ENCODE measurements around the gene SLC25A10. TPM values are rescaled to one million over a fixed set of nuclear protein-coding genes. Genes with fewer than 3 reads are reported as not detected.

SLC25A10 gene
- total RNA-seq, 1 experiment from 2014 or later: 106 TPM

GRCh38 chr17:81741594-81742452, 29.7 kb downstream of the SLC25A10 start:
- no peak for DNase-seq (ENCODE audit: low read depth)

Small RNA genes within 50 kb of the gene (small RNA-seq; reads per million reads assigned to genes)
- not detected for gene MIR6786

Other genes starting within 250 kb of the SLC25A10 start
- gene ACTG1, start 199.5 kb upstream of the SLC25A10 start, total RNA-seq (2014; rRNA removed; shearing (Covaris generic)): 4,314 and 7,335 TPM in 2 replicates
- gene FSCN2, start 183.9 kb upstream of the SLC25A10 start, total RNA-seq (2014; rRNA removed; shearing (Covaris generic)): 0.37 and 0.40 TPM in 2 replicates
- 28.7 and 31.6 TPM in 2 replicates for gene FAAP100, start 159.9 kb upstream of the SLC25A10 start, total RNA-seq (2014; rRNA removed; shearing (Covaris generic))
- 65.3 and 83.9 TPM in 2 replicates for gene NPLOC4, start 75.2 kb upstream of the SLC25A10 start, total RNA-seq (2014; rRNA removed; shearing (Covaris generic))
- 1.4 and 2.2 TPM in 2 replicates for gene TSPAN10, start 75.1 kb upstream of the SLC25A10 start, total RNA-seq (2014; rRNA removed; shearing (Covaris generic))
- 0.10 and 0.35 TPM in 2 replicates for gene PDE6G, start 55.7 kb upstream of the SLC25A10 start, total RNA-seq (2014; rRNA removed; shearing (Covaris generic))
- gene OXLD1, start 45.7 kb upstream of the SLC25A10 start, total RNA-seq (2014; rRNA removed; shearing (Covaris generic)): 63.5 and 66.8 TPM in 2 replicates
- gene CCDC137, start 45.5 kb upstream of the SLC25A10 start, total RNA-seq (2014; rRNA removed; shearing (Covaris generic)): 47.3 and 60.3 TPM in 2 replicates
- gene ARL16, start 28.5 kb upstream of the SLC25A10 start, total RNA-seq (2014; rRNA removed; shearing (Covaris generic)): 47.9 and 59.7 TPM in 2 replicates
- gene HGS, start 28.3 kb upstream of the SLC25A10 start, total RNA-seq (2014; rRNA removed; shearing (Covaris generic)): 165 and 172 TPM in 2 replicates
- gene MRPL12, start 8.9 kb upstream of the SLC25A10 start, total RNA-seq (2014; rRNA removed; shearing (Covaris generic)): 51.9 and 57.7 TPM in 2 replicates
- not detected in 2 replicates for gene GCGR, start 91.9 kb downstream of the SLC25A10 start, total RNA-seq (2014; rRNA removed; shearing (Covaris generic))
- 81.9 and 87.0 TPM in 2 replicates for gene MCRIP1, start 121.0 kb downstream of the SLC25A10 start, total RNA-seq (2014; rRNA removed; shearing (Covaris generic))
- gene PPP1R27, start 122.8 kb downstream of the SLC25A10 start, total RNA-seq (2014; rRNA removed; shearing (Covaris generic)): 0.47 TPM in 1 of 2 replicates, not detected in the other
- 784 and 825 TPM in 2 replicates for gene P4HB, start 148.3 kb downstream of the SLC25A10 start, total RNA-seq (2014; rRNA removed; shearing (Covaris generic))
- gene ARHGDIA, start 159.1 kb downstream of the SLC25A10 start, total RNA-seq (2014; rRNA removed; shearing (Covaris generic)): 206 and 315 TPM in 2 replicates
- 311 and 338 TPM in 2 replicates for gene ALYREF, start 179.3 kb downstream of the SLC25A10 start, total RNA-seq (2014; rRNA removed; shearing (Covaris generic))
- 100 and 133 TPM in 2 replicates for gene ANAPC11, start 179.4 kb downstream of the SLC25A10 start, total RNA-seq (2014; rRNA removed; shearing (Covaris generic))
- gene NPB, start 190.0 kb downstream of the SLC25A10 start, total RNA-seq (2014; rRNA removed; shearing (Covaris generic)): 0.13 and 0.34 TPM in 2 replicates
- 27.6 and 34.8 TPM in 2 replicates for gene PCYT2, start 199.1 kb downstream of the SLC25A10 start, total RNA-seq (2014; rRNA removed; shearing (Covaris generic))
- gene SIRT7, start 205.9 kb downstream of the SLC25A10 start, total RNA-seq (2014; rRNA removed; shearing (Covaris generic)): 19.4 and 20.2 TPM in 2 replicates
- gene MAFG, start 215.5 kb downstream of the SLC25A10 start, total RNA-seq (2014; rRNA removed; shearing (Covaris generic)): 19.2 and 21.1 TPM in 2 replicates
- 58.8 and 67.1 TPM in 2 replicates for gene PYCR1, start 225.0 kb downstream of the SLC25A10 start, total RNA-seq (2014; rRNA removed; shearing (Covaris generic))
- not detected in 2 replicates for gene MYADML2, start 234.9 kb downstream of the SLC25A10 start, total RNA-seq (2014; rRNA removed; shearing (Covaris generic))
- gene NOTUM, start 248.9 kb downstream of the SLC25A10 start, total RNA-seq (2014; rRNA removed; shearing (Covaris generic)): not detected in 2 replicates

All from HT1080 (cell line).